IMR-90 (cell line): ENCODE results near the gene TOM1L1. TPM values are rescaled to one million over a fixed set of nuclear protein-coding genes. Genes with fewer than 3 reads are reported as not detected.

Experiments
- ATAC-seq: fragments of 200-7000 bp; cut with Tn5 transposase; 2 replicates; pipeline ENCODE4 v1.9.1; 2020; ENCODE audit warnings: low read depth, mild to moderate bottlenecking, moderate library complexity
- Bru-seq: library from RNA; stranded (reverse); fragments of 400-500 nt; gene quantifications from one replicate; lab custom pipeline; 2021; lab: Mats Ljungman, UMichigan
- BruChase-seq, 2 experiments: library from RNA; stranded (reverse); fragments of 400-500 nt; gene quantifications; one replicate each; lab custom pipeline; 2021; lab: Mats Ljungman, UMichigan
- BruUV-seq: library from RNA; stranded (reverse); fragments of 400-500 nt; replicated peaks from 2 replicates; lab custom pipeline; 2021; lab: Mats Ljungman, UMichigan
- CTCF ChIA-PET: fragments of 300-600 bp; formaldehyde crosslinking; extraction: SDS; loops from one replicate; lab custom pipeline; 2021; ENCODE audit warnings: antibody characterized with exemption; lab: Yijun Ruan, JAX
- POLR2A ChIA-PET: fragments of 300-600 bp; sonication (Branson Sonifier 250); formaldehyde crosslinking; loops from one replicate; lab custom pipeline; 2022; ENCODE audit warnings: antibody characterized with exemption; ENCODE audit not compliant: unreplicated experiment; lab: Charles Lee
- DNase-seq: peaks from one replicate; pipeline ENCODE4 v3.0.0; 2013
- H2AFZ ChIP-seq: replicated peaks from 2 replicates; pipeline ENCODE3; 2013; ENCODE audit warnings: low read length, mild to moderate bottlenecking; ENCODE audit not compliant: poor library complexity
- H2AK5ac ChIP-seq: 2 replicates; pipeline ENCODE4 v1.6.1; 2013; ENCODE audit warnings: low read depth, low read length, inconsistent platforms
- H2AK9ac ChIP-seq: replicated peaks from 2 replicates; pipeline ENCODE3; 2013; ENCODE audit warnings: mild to moderate bottlenecking, low read depth, low read length, moderate library complexity; ENCODE audit not compliant: poor library complexity
- H2BK120ac ChIP-seq: 2 replicates; pipeline ENCODE4 v1.6.1; 2013; ENCODE audit warnings: low read depth, low read length, inconsistent platforms
- H2BK15ac ChIP-seq: 3 replicates; pipeline ENCODE4 v1.6.1; 2013; ENCODE audit warnings: low read depth, low read length, inconsistent platforms
- H2BK20ac ChIP-seq: 2 replicates; pipeline ENCODE4 v1.6.1; 2013; ENCODE audit warnings: low read depth, mild to moderate bottlenecking, inconsistent platforms, low read length, moderate library complexity
- H2BK5ac ChIP-seq: 2 replicates; pipeline ENCODE4 v1.6.1; 2013; ENCODE audit warnings: mild to moderate bottlenecking, low read depth, low read length, inconsistent platforms; ENCODE audit not compliant: poor library complexity, severe bottlenecking
- H3K14ac ChIP-seq: replicated peaks from 2 replicates; pipeline ENCODE4 v1.6.1; 2013; ENCODE audit warnings: low read depth, low read length, inconsistent platforms
- H3K18ac ChIP-seq: 2 replicates; pipeline ENCODE4 v1.6.1; 2013; ENCODE audit warnings: low read depth, low read length, control low read depth
- H3K23ac ChIP-seq: 2 replicates; pipeline ENCODE4 v1.6.1; 2013; ENCODE audit warnings: low read depth, low read length, inconsistent platforms
- H3K27ac ChIP-seq: 2 replicates; pipeline ENCODE4 v1.5.1; 2013; ENCODE audit warnings: mild to moderate bottlenecking, control low read depth, low read length; ENCODE audit not compliant: insufficient read depth
- H3K27me3 ChIP-seq: 2 replicates; pipeline ENCODE4 v1.6.1; 2013; ENCODE audit warnings: low read length; ENCODE audit not compliant: control insufficient read depth, insufficient read depth
- H3K36me3 ChIP-seq: 2 replicates; pipeline ENCODE4 v1.6.1; 2013; ENCODE audit warnings: low read length, mixed read lengths; ENCODE audit not compliant: control insufficient read depth, insufficient read depth
- H3K4ac ChIP-seq: 2 replicates; pipeline ENCODE4 v1.6.1; 2013; ENCODE audit warnings: low read depth, low read length, inconsistent platforms
- H3K4me1 ChIP-seq: 2 replicates; pipeline ENCODE4 v1.6.1; 2013; ENCODE audit warnings: low read length, mixed read lengths; ENCODE audit not compliant: control insufficient read depth, insufficient read depth
- H3K4me2 ChIP-seq: 2 replicates; pipeline ENCODE4 v1.6.1; 2013; ENCODE audit warnings: low read depth, mild to moderate bottlenecking, control low read depth, low read length, moderate library complexity
- H3K4me3 ChIP-seq: 2 replicates; pipeline ENCODE4 v1.5.1; 2013; ENCODE audit warnings: low read depth, mild to moderate bottlenecking, control low read depth, low read length, moderate library complexity; ENCODE audit not compliant: insufficient read depth
- H3K56ac ChIP-seq: 2 replicates; pipeline ENCODE4 v1.6.1; 2013; ENCODE audit warnings: low read length, inconsistent platforms; ENCODE audit not compliant: insufficient read depth; ENCODE audit errors: extremely low read depth
- H3K79me1 ChIP-seq, 2 experiments: 2 replicates each; pipeline ENCODE4 v1.6.1; 2013; ENCODE audit warnings: low read length in 2 of 2, inconsistent platforms in 1 of 2, low read depth in 1 of 2
- H3K9ac ChIP-seq: 2 replicates; pipeline ENCODE4 v1.6.1; 2013; ENCODE audit warnings: low read depth, low read length, control low read depth
- H3K9me1 ChIP-seq: 2 replicates; pipeline ENCODE4 v1.6.1; 2013; ENCODE audit warnings: low read length, inconsistent platforms; ENCODE audit not compliant: insufficient read depth
- H3K9me3 ChIP-seq: 2 replicates; pipeline ENCODE4 v1.6.1; 2013; ENCODE audit warnings: low read length; ENCODE audit not compliant: control insufficient read depth, insufficient read depth
- H4K20me1 ChIP-seq: 2 replicates; pipeline ENCODE4 v1.6.1; 2013; ENCODE audit warnings: low read length, inconsistent platforms; ENCODE audit not compliant: insufficient read depth
- H4K5ac ChIP-seq: 2 replicates; pipeline ENCODE4 v1.6.1; 2013; ENCODE audit warnings: mild to moderate bottlenecking, low read depth, low read length, control low read depth
- H4K8ac ChIP-seq, 2 experiments: 2 replicates each; pipeline ENCODE4 v1.6.1; 2013; ENCODE audit warnings: low read depth in 2 of 2, low read length in 2 of 2, control low read depth in 1 of 2, inconsistent platforms in 1 of 2
- H4K91ac ChIP-seq: 2 replicates; pipeline ENCODE4 v1.6.1; 2013; ENCODE audit warnings: low read depth, low read length, inconsistent platforms; ENCODE audit not compliant: insufficient read depth
- MAZ ChIP-seq: IDR thresholded peaks from 2 replicates; pipeline ENCODE4 v1.6.1; 2012; ENCODE audit warnings: low read depth, mild to moderate bottlenecking, low read length, improper control_type of control experiment, moderate library complexity, borderline replicate concordance
- WGBS, 2 experiments: methylation state at CpG; one replicate each; pipeline versions ENCODE4 v1.1.5 to v1.1.7; 2013; ENCODE audit warnings: missing lambda C conversion rate in 2 of 2; ENCODE audit not compliant: insufficient read length in 1 of 2; ENCODE audit errors: extremely low coverage in 2 of 2; 5-methylcytosine and 5-hydroxymethylcytosine counted together
- dilution Hi-C: fragments of 300-500 bp; cut with HindIII; formaldehyde crosslinking; loops from one replicate; pipeline ENCODE4 v1.14.3; 2018; ENCODE audit warnings: low sequenced_read_pairs; ENCODE audit not compliant: unreplicated experiment
- in situ Hi-C: fragments of 300-500 bp; cut with MboI; formaldehyde crosslinking; loops from 3 replicates; pipeline ENCODE4 v1.14.3; 2019; ENCODE audit warnings: low sequenced_read_pairs, inconsistent platforms, mixed read lengths
- intact Hi-C: fragments of 100-400 bp; cut with micrococcal nuclease; formaldehyde crosslinking; loops from 2 replicates; pipeline ENCODE4 v1.10.0; 2022
- long read RNA-seq: library from polyadenylated mRNA; unstranded; transcript quantifications from one replicate; pipeline ENCODE4 v2.0.0, GENCODE V29; 2021; ENCODE audit not compliant: unreplicated experiment
- polyA plus RNA-seq, 3 experiments: library from polyadenylated mRNA; depleted of rRNA; stranded (reverse); fragments of >200 nt; gene quantifications; 2 replicates each; pipeline ENCODE4 v1.2.3, GENCODE V29; 2012; ENCODE audit warnings: low replicate concordance in 1 of 3
- total RNA-seq: library from RNA; depleted of rRNA; stranded (reverse); fragments of >200 nt; gene quantifications from 2 replicates; pipeline ENCODE4 v1.2.3, GENCODE V29; 2012; rRNA removed
- TF ChIP-seq, protein P1 (sequence below): conservative IDR thresholded peaks from 2 replicates; pipeline ENCODE4 v1.5.1; 2012; ENCODE audit warnings: mild to moderate bottlenecking, low read depth, low read length, improper control_type of control experiment

TOM1L1 gene, protein sequence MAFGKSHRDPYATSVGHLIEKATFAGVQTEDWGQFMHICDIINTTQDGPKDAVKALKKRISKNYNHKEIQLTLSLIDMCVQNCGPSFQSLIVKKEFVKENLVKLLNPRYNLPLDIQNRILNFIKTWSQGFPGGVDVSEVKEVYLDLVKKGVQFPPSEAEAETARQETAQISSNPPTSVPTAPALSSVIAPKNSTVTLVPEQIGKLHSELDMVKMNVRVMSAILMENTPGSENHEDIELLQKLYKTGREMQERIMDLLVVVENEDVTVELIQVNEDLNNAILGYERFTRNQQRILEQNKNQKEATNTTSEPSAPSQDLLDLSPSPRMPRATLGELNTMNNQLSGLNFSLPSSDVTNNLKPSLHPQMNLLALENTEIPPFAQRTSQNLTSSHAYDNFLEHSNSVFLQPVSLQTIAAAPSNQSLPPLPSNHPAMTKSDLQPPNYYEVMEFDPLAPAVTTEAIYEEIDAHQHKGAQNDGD
- 17.2 and 20.1 TPM in 2 replicates for total RNA-seq
- 11.0 and 13.0 TPM in 2 replicates for polyA plus RNA-seq (2012; rRNA removed)
- polyA plus RNA-seq (2012; cell fraction: cytosol; rRNA removed) = 3.1 and 3.7 TPM in 2 replicates
- 2.9 and 23.5 TPM in 2 replicates for polyA plus RNA-seq (2012; cell fraction: nucleus; rRNA removed; ENCODE audit: low replicate concordance)
- percentile 62 among the genes with signal in this experiment for Bru-seq, nascent RNA
- percentile 59 among the genes with signal in this experiment for BruChase-seq, experiment 1, labeled RNA remaining after a 6-hour chase
- BruChase-seq, experiment 2, labeled RNA remaining after a 2-hour chase = percentile 61 among the genes with signal in this experiment
- long read RNA-seq, partial matches to known transcripts = 1 of 7 reads
- long read RNA-seq, other reads (novel, unspliced or antisense) = 6 of 7 reads

DNA sequence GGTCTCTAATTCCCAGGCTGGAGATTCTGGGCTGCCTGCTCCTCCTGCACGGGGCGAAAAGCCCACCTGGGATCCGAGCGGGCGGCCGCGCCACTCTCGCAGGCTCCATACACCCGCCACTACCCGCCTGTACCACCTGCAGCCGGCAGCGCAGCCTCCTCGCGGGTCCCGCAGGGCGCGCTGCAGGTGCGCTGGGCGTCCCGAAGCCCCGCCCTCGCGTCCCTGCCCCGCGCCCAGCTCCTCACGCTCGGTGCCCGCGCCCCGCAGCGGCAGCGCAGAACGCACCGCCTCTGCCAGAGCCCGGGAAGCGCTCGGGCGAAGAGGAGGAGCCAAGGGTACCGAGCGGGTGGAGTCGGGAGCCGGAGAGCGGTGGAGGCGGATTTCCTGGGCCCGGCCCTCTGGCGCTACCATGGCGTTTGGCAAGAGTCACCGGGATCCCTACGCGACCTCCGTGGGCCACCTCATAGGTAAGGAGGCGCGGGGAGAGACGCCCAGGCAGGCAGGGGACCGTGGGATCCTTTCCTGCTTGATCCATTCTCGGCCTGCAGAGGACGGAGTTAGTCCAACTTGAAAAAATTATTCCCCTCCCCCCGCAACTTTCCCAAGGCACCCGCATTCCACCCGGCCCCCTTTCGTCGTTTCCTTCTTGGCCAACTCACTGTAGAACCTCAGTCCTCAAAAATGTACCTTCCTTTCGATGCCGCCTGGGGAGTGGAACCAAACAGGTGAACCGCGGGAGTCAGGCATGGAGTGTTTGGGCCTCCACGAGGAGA is at the start of gene TOM1L1:
TOM1L1 (plus strand) TSS at position 396 of the 773 bp plus-strand sequence; CDS start at position 410, 14 bp downstream.
- in situ Hi-C loops = no loop called here
- Histone ChIP-seq H2BK120ac (peak within 1 kb of the TSS; percentile 61; the same call in 1 of the 2 replicates), H4K91ac (peak within 1 kb of the TSS; percentile 61; the same call in 1 of the 2 replicates), H4K8ac (peak within 1 kb of the TSS; percentile 82 to 96), H3K27me3 (peaks cover 10% of the 10 kb centered on the region), H3K56ac (peak within 1 kb of the TSS; percentile 21; the same call in 1 of the 2 replicates), H4K5ac (peak within 1 kb of the TSS; percentile 8; the same call in 1 of the 2 replicates), H2AFZ (peak within 1 kb of the TSS; percentile 96), H3K79me1 (peaks cover 10 to 11% of the 10 kb centered on the region in 2 experiments), H3K4me2 (peak within 1 kb of the TSS; percentile 87), H2BK15ac (no peak within 1 kb of the TSS), H3K9me1 (peaks cover 4% of the 10 kb centered on the region; the same call in 1 of the 2 replicates), H2BK5ac (no peak within 1 kb of the TSS), H2AK9ac (peak within 1 kb of the TSS; percentile 90), H3K4ac (peak within 1 kb of the TSS; percentile 76), H3K9me3 (no peaks in the 10 kb centered on the region), H4K20me1 (no peaks in the 10 kb centered on the region), H3K4me1 (no peaks in the 10 kb centered on the region), H3K4me3 (peak within 1 kb of the TSS; percentile 82), H2AK5ac (peak within 1 kb of the TSS; percentile 36; the same call in 1 of the 2 replicates), H3K36me3 (no peaks in the 10 kb centered on the region), H3K14ac (peak within 1 kb of the TSS; percentile 83; the same call in 1 of the 2 replicates), H3K18ac (no peak within 1 kb of the TSS), H3K27ac (peak within 1 kb of the TSS; percentile 38; the same call in 1 of the 2 replicates), H3K9ac (peak within 1 kb of the TSS; percentile 75), H2BK20ac (no peak within 1 kb of the TSS), H3K23ac (peak within 1 kb of the TSS; percentile 64; the same call in 1 of the 2 replicates)
- intact Hi-C loops = no loop called here
- ATAC-seq = peak; percentile 98
- DNase-seq = peak; percentile 46
- TF ChIP-seq, protein P1, sequence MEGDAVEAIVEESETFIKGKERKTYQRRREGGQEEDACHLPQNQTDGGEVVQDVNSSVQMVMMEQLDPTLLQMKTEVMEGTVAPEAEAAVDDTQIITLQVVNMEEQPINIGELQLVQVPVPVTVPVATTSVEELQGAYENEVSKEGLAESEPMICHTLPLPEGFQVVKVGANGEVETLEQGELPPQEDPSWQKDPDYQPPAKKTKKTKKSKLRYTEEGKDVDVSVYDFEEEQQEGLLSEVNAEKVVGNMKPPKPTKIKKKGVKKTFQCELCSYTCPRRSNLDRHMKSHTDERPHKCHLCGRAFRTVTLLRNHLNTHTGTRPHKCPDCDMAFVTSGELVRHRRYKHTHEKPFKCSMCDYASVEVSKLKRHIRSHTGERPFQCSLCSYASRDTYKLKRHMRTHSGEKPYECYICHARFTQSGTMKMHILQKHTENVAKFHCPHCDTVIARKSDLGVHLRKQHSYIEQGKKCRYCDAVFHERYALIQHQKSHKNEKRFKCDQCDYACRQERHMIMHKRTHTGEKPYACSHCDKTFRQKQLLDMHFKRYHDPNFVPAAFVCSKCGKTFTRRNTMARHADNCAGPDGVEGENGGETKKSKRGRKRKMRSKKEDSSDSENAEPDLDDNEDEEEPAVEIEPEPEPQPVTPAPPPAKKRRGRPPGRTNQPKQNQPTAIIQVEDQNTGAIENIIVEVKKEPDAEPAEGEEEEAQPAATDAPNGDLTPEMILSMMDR = 0 out of 2 replicates have a peak, but pooled peaks have one; percentile 5
- no peak for TF ChIP-seq MAZ
- CTCF ChIA-PET = interaction anchor here (1.2 kb wide), 1 partner anchor 11 kb away, joined by 3 read pairs; no protein-coding TSS in a partner anchor
- no TSS peak for BruUV-seq
- 0% methylated on average over 9 of the region's 67 CpGs; no CpG with 5 or more reads in 1 of the 2 experiments for WGBS, 2 experiments
- dilution Hi-C loops = no loop called here
- POLR2A ChIA-PET = no interaction called here
